Measurements from ENCODE around the gene PEA15. TPM values are rescaled to one million over a fixed set of nuclear protein-coding genes. Genes with fewer than 3 reads are reported as not detected.

The PEA15 gene
- total and polyA plus RNA-seq, 2 donors (not counting 3 experiments of a cell fraction or from before 2014, with no cell fraction given): 250 to 304 TPM

- H3K9ac ChIP-seq (replicated peaks; ENCODE audit: extremely low read depth, insufficient read depth, low read length): no peak overlapping the region
- CTCF ChIA-PET: interaction anchor here (0.6 to 4.6 kb wide), 66 partner anchors 9 to 453 kb away, joined by 3 to 205 read pairs (median 5); partner anchors contain the start of genes CASQ1, DCAF8, IGSF8 and KCNJ9
- FAIRE-seq: no peak
Measured at GRCh38 chr1:160251687-160252526, 46.7 kb downstream of the PEA15 start.

More at GRCh38 chr1:160251687-160252526, 46.7 kb downstream of the PEA15 start:
- Histone ChIP-seq H3K27me3 (ENCODE audit: control insufficient read depth in 2 of 2, insufficient read depth in 2 of 2, low read length in 2 of 2) (no peaks in the 10 kb centered on the region), H3K9me1 (replicated peaks; ENCODE audit: control insufficient read depth, extremely low read depth, insufficient read depth, low read length) (no peaks in the 10 kb centered on the region), H3K4me3 (replicated peaks in 1 of 3; ENCODE audit: insufficient read depth in 1 of 3, low read depth in 1 of 3, low read length in 3 of 3) (no peak overlapping the region), H3K4me2 (ENCODE audit: insufficient read depth, low read length) (no peak overlapping the region), H4K20me1 (replicated peaks; ENCODE audit: control insufficient read depth, extremely low read depth, insufficient read depth, low read length) (peaks cover 2% of the 10 kb centered on the region), H3K9me3 (replicated peaks; ENCODE audit: control insufficient read depth, insufficient read depth, low read length) (no peaks in the 10 kb centered on the region), H3K36me3 (ENCODE audit: control insufficient read depth in 2 of 2, extremely low read depth in 1 of 2, insufficient read depth in 2 of 2, low read length in 2 of 2) (peaks cover 0 to 2% of the 10 kb centered on the region in 2 experiments), H3K4me1 (ENCODE audit: control insufficient read depth, extremely low read depth, insufficient read depth, low read length) (peaks cover 5% of the 10 kb centered on the region), H2AFZ (ENCODE audit: low read depth, low read length) (no peak overlapping the region), H3K79me2 (ENCODE audit: control insufficient read depth, insufficient read depth, low read length) (peaks cover 33% of the 10 kb centered on the region), H3K27ac (ENCODE audit: insufficient read depth, low read depth, low read length) (no peak overlapping the region)
- POLR2A ChIA-PET: interaction anchor here (1.1 to 1.3 kb wide), 2 partner anchors 9 to 59 kb away, joined by 6 read pairs; no protein-coding TSS in a partner anchor
- peak; percentile 57 for DNase-seq (ENCODE audit: low read depth, low spot score)
- dilution Hi-C loops (cut with MboI; ENCODE audit: extremely low pct_ligation_motif_present, low sequenced_read_pairs): no loop called here
- intact Hi-C loops (cut with micrococcal nuclease): loop anchor here (1.0 kb wide), 2 partner anchors 59 to 151 kb away; no protein-coding TSS in a partner anchor
- no TSS peak for BruUV-seq (replicated peaks)
- TF ChIP-seq CTCF (IDR thresholded peaks at IDR 0.05; ENCODE audit: extremely low read depth in 1 of 2, insufficient read depth in 1 of 2, low read depth in 1 of 2, low read length in 2 of 2) (peak; percentile 49 to 64), POLR2A (IDR thresholded peaks at IDR 0.05; ENCODE audit: low read depth, low read length) (no peak)

Data from endothelial cell of umbilical vein (primary cell).